Spleen (tissue), 11 donors: ENCODE measurements around the gene ERVK3-1. TPM values are rescaled to one million over a fixed set of nuclear protein-coding genes. Genes with fewer than 3 reads are reported as not detected.

Source experiments
- DNase-seq: peaks from one replicate; pipeline ENCODE4 v3.0.0-alpha.2; 2020
- H3K27ac ChIP-seq, 8 donors: fragments of 200-600 bp; sonication (generic) in 7 of 8; 1 replicate in 4 of 8; 2 replicates in 4 of 8; pipeline versions ENCODE4 v1.5.0 to v1.8.0; 2016 to 2021; ENCODE audit warnings: inconsistent platforms in 4 of 8, mild to moderate bottlenecking in 4 of 8, moderate library complexity in 1 of 8
- H3K27me3 ChIP-seq, 7 donors: fragments of 200-600 bp; sonication (generic) in 6 of 7; replicated peaks in 1 of 7; 1 replicate in 4 of 7; 2 replicates in 3 of 7; pipeline versions ENCODE4 v1.5.0 to v1.8.0; 2016 to 2021; ENCODE audit warnings: inconsistent platforms in 3 of 7, mild to moderate bottlenecking in 1 of 7
- H3K36me3 ChIP-seq, 6 donors: fragments of 200-600 bp; sonication (generic) in 5 of 6; 1 replicate in 4 of 6; 2 replicates in 2 of 6; pipeline versions ENCODE4 v1.5.0 to v1.8.0; 2016 to 2021; ENCODE audit warnings: inconsistent platforms in 2 of 6
- H3K4me1 ChIP-seq, 6 donors: fragments of 200-600 bp; sonication (generic) in 5 of 6; 1 replicate in 3 of 6; 2 replicates in 3 of 6; pipeline versions ENCODE4 v1.5.0 to v1.8.0; 2016 to 2021; ENCODE audit warnings: inconsistent platforms in 3 of 6
- H3K4me3 ChIP-seq, 8 donors: fragments of 200-600 bp; sonication (generic) in 7 of 8; 1 replicate in 4 of 8; 2 replicates in 4 of 8; pipeline versions ENCODE4 v1.5.0 to v1.8.0; 2016 to 2021; ENCODE audit warnings: inconsistent platforms in 4 of 8, mild to moderate bottlenecking in 4 of 8, moderate library complexity in 2 of 8
- H3K9me3 ChIP-seq, 8 donors: fragments of 200-600 bp; sonication (generic) in 7 of 8; 1 replicate in 4 of 8; 2 replicates in 4 of 8; pipeline versions ENCODE4 v1.5.0 to v1.8.0; 2016 to 2021; ENCODE audit warnings: inconsistent platforms in 4 of 8
- POLR2A ChIP-seq, 3 donors: fragments of 450-650 bp; IDR thresholded peaks; one replicate each; pipeline ENCODE4 v1.5.1; 2017; ENCODE audit warnings: antibody characterized with exemption in 3 of 3, mild to moderate bottlenecking in 1 of 3
- POLR2AphosphoS5 ChIP-seq, 3 donors: sonication (generic); formaldehyde crosslinking; IDR thresholded peaks; one replicate each; pipeline ENCODE4 v1.5.1; 2017; ENCODE audit warnings: antibody characterized with exemption in 3 of 3
- WGBS, 5 donors: extraction: QIAGEN DNeasy Blood & Tissue Kit in 3 of 5; methylation state at CpG; one replicate each; pipeline versions ENCODE4 v1.1.5 to v1.1.7; 2013 to 2018; 5-methylcytosine and 5-hydroxymethylcytosine counted together
- intact Hi-C: fragments of 100-400 bp; cut with DNase I; formaldehyde crosslinking; loops from one replicate; pipeline ENCODE4 v1.15.0; 2023; ENCODE audit warnings: low total_unique reads
- polyA plus RNA-seq, 3 donors: library from polyadenylated mRNA; stranded (reverse); fragments of 200-250 nt; gene quantifications; one replicate each; pipeline ENCODE4 v1.2.1, GENCODE V29; 2013
- total RNA-seq, 7 donors: library from RNA; depleted of rRNA in 3 of 7; stranded (reverse); fragments of >200 nt in 3 of 7; fragmentation: NEBNext Ultra II Directional in 4 of 7; extraction: Animal tissue kit (Norgen Biotek cat#: 25700) in 4 of 7; gene quantifications; one replicate each; pipeline versions ENCODE4 v1.1.0 to v1.2.1, GENCODE V29; 2016 to 2021
- TF ChIP-seq, protein P1 (sequence below), 11 experiments: fragments of 200-600 bp in 7 of 11; fragments of 450-650 bp in 4 of 11; sonication (generic) in 4 of 11; IDR thresholded peaks in 8 of 11; conservative IDR thresholded peaks in 3 of 11; 1 replicate in 7 of 11; 2 replicates in 4 of 11; pipeline versions ENCODE4 v1.4.0 to v1.8.0; 2016 to 2021; ENCODE audit warnings: antibody characterized with exemption in 11 of 11, inconsistent platforms in 4 of 11, mild to moderate bottlenecking in 1 of 11
- donor health status: healthy with polysubstance abuse.
- donor health status: DM: no; HTN: no; CAD: no; lungs with moderate emphysema.
- donor health status: DM: no; HTN: no; CAD: no.
- donor health status: Bipolar disorder and iron deficiency.
- donor health status: healthy.
- donor health status: DM: no; HTN: no; CAD: no.
- donor health status: DM: yes; HTN: yes; CAD: no.

Gene ERVK3-1
- total and polyA plus RNA-seq, 10 donors = 34.0 to 62.5 (median 42.7) TPM

DNA sequence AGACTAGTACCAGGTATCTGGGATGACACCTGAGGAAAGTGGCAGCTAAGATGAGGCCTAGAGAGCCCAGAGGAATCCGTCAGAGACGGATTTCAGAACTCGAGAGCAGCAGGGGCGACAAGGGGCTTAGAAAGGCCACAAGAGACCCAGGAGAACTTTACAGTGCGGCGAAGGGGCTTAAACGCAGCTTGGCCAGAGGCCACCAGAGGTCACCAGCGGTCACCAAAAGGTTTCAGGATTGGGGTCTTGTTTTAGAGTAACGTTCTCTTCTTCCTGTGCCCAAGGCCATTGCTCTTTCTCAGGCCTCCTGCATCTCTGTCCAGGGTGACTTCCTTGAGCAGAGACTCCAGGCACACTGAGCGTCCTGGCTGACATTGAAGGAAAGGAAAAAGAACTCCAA is 23.8 kb downstream of the ERVK3-1 start:
- WGBS, 5 donors = 65 to 67% (median 65%) methylated on average over 10 of the region's 10 CpGs
- no peak for TF ChIP-seq POLR2A (IDR thresholded peaks at IDR 0.05)
- no peak for TF ChIP-seq POLR2AphosphoS5 (IDR thresholded peaks at IDR 0.05)
- TF ChIP-seq, protein P1, sequence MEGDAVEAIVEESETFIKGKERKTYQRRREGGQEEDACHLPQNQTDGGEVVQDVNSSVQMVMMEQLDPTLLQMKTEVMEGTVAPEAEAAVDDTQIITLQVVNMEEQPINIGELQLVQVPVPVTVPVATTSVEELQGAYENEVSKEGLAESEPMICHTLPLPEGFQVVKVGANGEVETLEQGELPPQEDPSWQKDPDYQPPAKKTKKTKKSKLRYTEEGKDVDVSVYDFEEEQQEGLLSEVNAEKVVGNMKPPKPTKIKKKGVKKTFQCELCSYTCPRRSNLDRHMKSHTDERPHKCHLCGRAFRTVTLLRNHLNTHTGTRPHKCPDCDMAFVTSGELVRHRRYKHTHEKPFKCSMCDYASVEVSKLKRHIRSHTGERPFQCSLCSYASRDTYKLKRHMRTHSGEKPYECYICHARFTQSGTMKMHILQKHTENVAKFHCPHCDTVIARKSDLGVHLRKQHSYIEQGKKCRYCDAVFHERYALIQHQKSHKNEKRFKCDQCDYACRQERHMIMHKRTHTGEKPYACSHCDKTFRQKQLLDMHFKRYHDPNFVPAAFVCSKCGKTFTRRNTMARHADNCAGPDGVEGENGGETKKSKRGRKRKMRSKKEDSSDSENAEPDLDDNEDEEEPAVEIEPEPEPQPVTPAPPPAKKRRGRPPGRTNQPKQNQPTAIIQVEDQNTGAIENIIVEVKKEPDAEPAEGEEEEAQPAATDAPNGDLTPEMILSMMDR (IDR thresholded peaks at IDR 0.05 in 8 of 11, conservative IDR thresholded peaks at IDR 0.05 in 3 of 11) = peak in 2 of 11 experiments; percentile 13 to 17

GRCh38 chr19:58330458-58330857 is 25.3 kb downstream of the ERVK3-1 start:
- H3K36me3 ChIP-seq = peaks cover 0 to 11% (median 8%) of the 10 kb centered on the region in 6 donors
- no peak for TF ChIP-seq POLR2A (IDR thresholded peaks at IDR 0.05)
- intact Hi-C loops = no loop called here
- WGBS, 5 donors = 81 to 100% (median 90%) methylated on average over 4 of the region's 4 CpGs
- H3K4me3 ChIP-seq = no peak overlapping the region
- H3K27me3 ChIP-seq = no peaks in the 10 kb centered on the region
- H3K9me3 ChIP-seq = no peaks in the 10 kb centered on the region
- no peak overlapping the region for H3K27ac ChIP-seq
- no peak for DNase-seq
- peaks cover 15 to 35% (median 28%) of the 10 kb centered on the region in 6 donors for H3K4me1 ChIP-seq

More for the DNA sequence above, 23.8 kb downstream of the ERVK3-1 start:
- no peaks in the 10 kb centered on the region for H3K27me3 ChIP-seq
- H3K4me1 ChIP-seq = peaks cover 15 to 40% (median 29%) of the 10 kb centered on the region in 6 donors
- no peak for DNase-seq
- H3K9me3 ChIP-seq = no peaks in the 10 kb centered on the region
- no peak overlapping the region for H3K4me3 ChIP-seq
- no peaks in the 10 kb centered on the region for H3K36me3 ChIP-seq
- intact Hi-C loops = no loop called here
- no peak overlapping the region for H3K27ac ChIP-seq

- WGBS, 5 donors = 60 to 86% (median 81%) methylated on average over 1 of the region's 1 CpG
- TF ChIP-seq, protein P1 (IDR thresholded peaks at IDR 0.05 in 8 of 11, conservative IDR thresholded peaks at IDR 0.05 in 3 of 11) = no peak
- TF ChIP-seq POLR2AphosphoS5 (IDR thresholded peaks at IDR 0.05) (no peak), POLR2A (IDR thresholded peaks at IDR 0.05) (no peak)
Measured at GRCh38 chr19:58332697-58333096, 27.5 kb downstream of the ERVK3-1 start.

GRCh38 chr19:58334691-58335249 is 29.6 kb downstream of the ERVK3-1 start:
- H3K4me3 ChIP-seq = no peak overlapping the region
- 94 to 98% (median 95%) methylated on average over 14 to 19 of the region's 19 CpGs for WGBS, 5 donors
- H3K36me3 ChIP-seq = peaks cover 0 to 51% (median 30%) of the 10 kb centered on the region in 6 donors
- no peaks in the 10 kb centered on the region for H3K4me1 ChIP-seq
- H3K27ac ChIP-seq = no peak overlapping the region
- H3K27me3 ChIP-seq = no peaks in the 10 kb centered on the region
- peaks cover 0 to 8% (median 0%) of the 10 kb centered on the region in 8 donors for H3K9me3 ChIP-seq
- TF ChIP-seq POLR2A (IDR thresholded peaks at IDR 0.05) (no peak), POLR2AphosphoS5 (IDR thresholded peaks at IDR 0.05) (no peak)
- intact Hi-C loops = no loop called here
- DNase-seq = no peak

More at GRCh38 chr19:58332697-58333096, 27.5 kb downstream of the ERVK3-1 start:
- intact Hi-C loops = no loop called here
- H3K9me3 ChIP-seq = no peaks in the 10 kb centered on the region
- H3K27me3 ChIP-seq = no peaks in the 10 kb centered on the region
- peaks cover 0 to 30% (median 16%) of the 10 kb centered on the region in 6 donors for H3K36me3 ChIP-seq
- H3K27ac ChIP-seq = no peak overlapping the region
- DNase-seq = no peak
- H3K4me3 ChIP-seq = no peak overlapping the region
- H3K4me1 ChIP-seq = peaks cover 5 to 19% (median 13%) of the 10 kb centered on the region in 6 donors

DNA sequence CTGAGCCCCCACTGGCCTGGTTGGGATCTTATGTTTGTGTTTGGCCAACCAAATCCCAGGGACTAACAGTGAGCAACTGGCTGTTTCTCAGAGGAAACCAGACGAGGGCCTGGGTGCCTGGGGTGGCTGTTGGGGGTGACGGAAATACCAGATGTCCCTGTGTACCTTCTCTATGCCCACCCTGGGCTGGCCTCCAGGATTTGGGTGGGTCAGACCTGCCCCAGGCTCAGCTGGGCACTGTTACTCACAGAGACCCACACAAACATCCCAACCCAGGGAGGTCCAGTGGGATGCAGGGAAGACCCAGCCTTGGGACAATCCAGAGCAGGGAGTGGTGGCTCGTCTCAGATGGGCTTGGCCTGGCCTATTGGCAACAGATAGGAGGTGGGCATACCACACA is 30.5 kb downstream of the ERVK3-1 start:
- Histone ChIP-seq H3K4me3 (no peak overlapping the region), H3K27me3 (no peaks in the 10 kb centered on the region), H3K9me3 (peaks cover 0 to 8% (median 0%) of the 10 kb centered on the region in 8 donors), H3K27ac (no peak overlapping the region), H3K4me1 (no peaks in the 10 kb centered on the region), H3K36me3 (peaks cover 0 to 56% (median 30%) of the 10 kb centered on the region in 6 donors)
- WGBS, 5 donors = 82 to 94% (median 87%) methylated on average over 3 of the region's 3 CpGs
- no peak for TF ChIP-seq POLR2A (IDR thresholded peaks at IDR 0.05)
- TF ChIP-seq, protein P1 (IDR thresholded peaks at IDR 0.05 in 8 of 11, conservative IDR thresholded peaks at IDR 0.05 in 3 of 11) = no peak
- TF ChIP-seq POLR2AphosphoS5 (IDR thresholded peaks at IDR 0.05) = no peak
- no peak for DNase-seq
- intact Hi-C loops = no loop called here
